RPMI7951 (cell line): ENCODE measurements around the gene ACR. TPM values are rescaled to one million over a fixed set of nuclear protein-coding genes. Genes with fewer than 3 reads are reported as not detected.

Experiments used
- DNase-seq: peaks from one replicate; pipeline ENCODE4 v3.0.0-alpha.2; 2012; ENCODE audit warnings: low read depth
- total RNA-seq: library from RNA; depleted of rRNA; stranded (reverse); fragments of >200 nt; shearing (Covaris generic); gene quantifications from 2 replicates; pipeline ENCODE4 v1.2.3, GENCODE V29; 2014

ACR gene
- total RNA-seq, 1 experiment from 2014 or later, result not detected

- no peak for DNase-seq
Measured at GRCh38 chr22:50717709-50718351, 20.2 kb upstream of the ACR start.

GRCh38 chr22:50718352-50718709 lies 19.7 kb upstream of the ACR start:
- DNase-seq, result no peak

- no peak for DNase-seq
Measured at GRCh38 chr22:50719814-50720300, 18.1 kb upstream of the ACR start.

GRCh38 chr22:50720301-50721256 lies 17.4 kb upstream of the ACR start:
- DNase-seq, result no peak

GRCh38 chr22:50721257-50721844 lies 16.7 kb upstream of the ACR start:
- DNase-seq, result no peak

GRCh38 chr22:50722048-50722701 lies 15.8 kb upstream of the ACR start:
- no peak for DNase-seq

- no peak for DNase-seq
Measured at GRCh38 chr22:50722716-50723428, 15.1 kb upstream of the ACR start.

- DNase-seq, result no peak
Measured at GRCh38 chr22:50723991-50724390, 14.0 kb upstream of the ACR start.

- DNase-seq, result no peak
Measured at GRCh38 chr22:50724616-50725015, 13.4 kb upstream of the ACR start.

GRCh38 chr22:50725597-50725996 lies 12.4 kb upstream of the ACR start:
- no peak for DNase-seq

GRCh38 chr22:50726643-50727340 lies 11.2 kb upstream of the ACR start:
- DNase-seq, result no peak

- DNase-seq, result no peak
Measured at GRCh38 chr22:50727678-50728522, 10.1 kb upstream of the ACR start.

GRCh38 chr22:50728523-50728931 lies 9.5 kb upstream of the ACR start:
- DNase-seq, result no peak

- no peak for DNase-seq
Measured at GRCh38 chr22:50729391-50730012, 8.5 kb upstream of the ACR start.

GRCh38 chr22:50730013-50730891 lies 7.8 kb upstream of the ACR start:
- no peak for DNase-seq

- no peak for DNase-seq
Measured at GRCh38 chr22:50730941-50731661, 6.9 kb upstream of the ACR start.

GRCh38 chr22:50731811-50732624 lies 6.0 kb upstream of the ACR start:
- DNase-seq, result peak; percentile 34
